ENCODE measurements around the gene DNAH11.

- TF ChIP-seq CTCF (IDR thresholded peaks at IDR 0.05) (no peak), POLR2A (IDR thresholded peaks at IDR 0.05) (no peak)
Measured at GRCh38 chr7:21829731-21830130, 286.9 kb downstream of the DNAH11 start.
